GM23248 (cell line): ENCODE data around the gene LCP2. TPM values are rescaled to one million over a fixed set of nuclear protein-coding genes. Genes with fewer than 3 reads are reported as not detected.

Experiments used
- DNase-seq: peaks from one replicate; pipeline ENCODE4 v3.0.0-alpha.2; 2015
- H2AFZ ChIP-seq: fragments of 200-600 bp; sonication (generic); 2 replicates; pipeline ENCODE4 v1.6.1; 2016; ENCODE audit warnings: antibody characterized with exemption
- H3F3A ChIP-seq: fragments of 200-600 bp; sonication (generic); 2 replicates; pipeline ENCODE4 v1.6.1; 2016; ENCODE audit warnings: mild to moderate bottlenecking, antibody characterized with exemption, mixed run types; ENCODE audit not compliant: insufficient read depth
- H3K27ac ChIP-seq: fragments of 200-600 bp; sonication (generic); 2 replicates; pipeline ENCODE4 v1.5.1; 2016; ENCODE audit warnings: mild to moderate bottlenecking
- H3K27me3 ChIP-seq: fragments of 200-600 bp; sonication (generic); replicated peaks from 2 replicates; pipeline ENCODE4 v1.6.1; 2016; ENCODE audit warnings: mild to moderate bottlenecking; ENCODE audit not compliant: insufficient read depth
- H3K36me3 ChIP-seq: fragments of 200-600 bp; sonication (generic); 2 replicates; pipeline ENCODE4 v1.6.1; 2016; ENCODE audit warnings: low read depth, mild to moderate bottlenecking
- H3K4me1 ChIP-seq: fragments of 200-600 bp; sonication (generic); 2 replicates; pipeline ENCODE4 v1.6.1; 2016; ENCODE audit warnings: mild to moderate bottlenecking; ENCODE audit not compliant: insufficient read depth
- H3K4me2 ChIP-seq: fragments of 200-600 bp; sonication (generic); one replicate; pipeline ENCODE4 v1.6.1; 2016; ENCODE audit warnings: mild to moderate bottlenecking; ENCODE audit not compliant: unreplicated experiment
- H3K4me3 ChIP-seq: fragments of 200-600 bp; sonication (generic); 2 replicates; pipeline ENCODE4 v1.5.1; 2016; ENCODE audit warnings: mild to moderate bottlenecking
- H3K79me2 ChIP-seq: fragments of 200-600 bp; sonication (generic); 2 replicates; pipeline ENCODE4 v1.6.1; 2016; ENCODE audit warnings: mild to moderate bottlenecking; ENCODE audit not compliant: insufficient read depth
- H3K9ac ChIP-seq: fragments of 200-600 bp; sonication (generic); 2 replicates; pipeline ENCODE4 v1.6.1; 2016; ENCODE audit warnings: mild to moderate bottlenecking
- H3K9me2 ChIP-seq: fragments of 200-600 bp; sonication (generic); 2 replicates; pipeline ENCODE4 v1.6.1; 2016; ENCODE audit warnings: mixed run types, mild to moderate bottlenecking, moderate library complexity; ENCODE audit not compliant: insufficient read depth
- H3K9me3 ChIP-seq: fragments of 200-600 bp; sonication (generic); one replicate; pipeline ENCODE4 v1.6.1; 2017; ENCODE audit warnings: low read depth
- H4K20me1 ChIP-seq: fragments of 200-600 bp; sonication (generic); 2 replicates; pipeline ENCODE4 v1.6.0; 2016; ENCODE audit not compliant: insufficient read depth
- EZH2 ChIP-seq: fragments of 200-600 bp; sonication (generic); IDR thresholded peaks from 2 replicates; pipeline ENCODE4 v1.6.1; 2018; ENCODE audit warnings: antibody characterized with exemption, mild to moderate bottlenecking; ENCODE audit not compliant: insufficient read depth, poor library complexity, severe bottlenecking
- EZH2phosphoT487 ChIP-seq: fragments of 200-600 bp; sonication (generic); IDR thresholded peaks from 2 replicates; pipeline ENCODE4 v1.6.1; 2018; ENCODE audit warnings: antibody characterized with exemption, moderate library complexity, mild to moderate bottlenecking, low read depth; ENCODE audit not compliant: insufficient read depth
- WGBS, 2 experiments: methylation state at CpG; one replicate each; pipeline ENCODE4 v1.1.6; 2015 to 2017; ENCODE audit warnings: low lambda C conversion rate in 2 of 2, low coverage in 1 of 2; ENCODE audit errors: missing lambda C conversion rate in 2 of 2; 5-methylcytosine and 5-hydroxymethylcytosine counted together
- in situ Hi-C: fragments of 300-500 bp; cut with MboI; formaldehyde crosslinking; loops from 2 replicates; pipeline ENCODE4 v1.15.0; 2020
- polyA plus RNA-seq: library from polyadenylated mRNA; unstranded; fragments of >200 nt; fragmentation: Nextera tagmentation; extraction: Ambion mirVana; gene quantifications from 2 replicates; pipeline ENCODE4 v1.2.1, GENCODE V29; 2016
- total RNA-seq: library from RNA; depleted of rRNA; stranded (reverse); fragments of >200 nt; shearing (Covaris generic); gene quantifications from 2 replicates; pipeline ENCODE4 v1.2.3, GENCODE V29; 2014

The LCP2 gene
- total and polyA plus RNA-seq, 2 experiments from 2014 or later = not detected

- no peaks in the 10 kb centered on the region for H3F3A ChIP-seq
- H3K27ac ChIP-seq = no peak overlapping the region
- WGBS, 2 experiments = 61 to 63% methylated on average over 4 of the region's 4 CpGs
- H3K9me3 ChIP-seq = no peaks in the 10 kb centered on the region
- H3K27me3 ChIP-seq = peaks cover 70% of the 10 kb centered on the region
- no peaks in the 10 kb centered on the region for H3K36me3 ChIP-seq
- in situ Hi-C loops = no loop called here
- H3K9me2 ChIP-seq = no peaks in the 10 kb centered on the region
- H3K79me2 ChIP-seq = no peaks in the 10 kb centered on the region
- no peak for DNase-seq
- no peak overlapping the region for H3K4me3 ChIP-seq
- H3K9ac ChIP-seq = no peak overlapping the region
- no peaks in the 10 kb centered on the region for H3K4me1 ChIP-seq
- TF ChIP-seq EZH2 = no peak
- no peak for TF ChIP-seq EZH2phosphoT487
- no peak overlapping the region for H2AFZ ChIP-seq
- H3K4me2 ChIP-seq = no peak overlapping the region
- H4K20me1 ChIP-seq = no peaks in the 10 kb centered on the region
Observed at GRCh38 chr5:170257370-170257769, 40.2 kb downstream of the LCP2 start.

- no peak overlapping the region for H3K4me3 ChIP-seq
- H3K36me3 ChIP-seq = no peaks in the 10 kb centered on the region
- no peaks in the 10 kb centered on the region for H3K9me3 ChIP-seq
- 43 to 45% methylated on average over 1 of the region's 1 CpG for WGBS, 2 experiments
- H4K20me1 ChIP-seq = no peaks in the 10 kb centered on the region
- no peaks in the 10 kb centered on the region for H3F3A ChIP-seq
- in situ Hi-C loops = no loop called here
- H3K4me1 ChIP-seq = no peaks in the 10 kb centered on the region
- no peak overlapping the region for H2AFZ ChIP-seq
- H3K79me2 ChIP-seq = no peaks in the 10 kb centered on the region
- H3K9me2 ChIP-seq = no peaks in the 10 kb centered on the region
- H3K27ac ChIP-seq = no peak overlapping the region
- no peak overlapping the region for H3K9ac ChIP-seq
- no peak for DNase-seq
- peaks cover 70% of the 10 kb centered on the region for H3K27me3 ChIP-seq
- no peak overlapping the region for H3K4me2 ChIP-seq
- TF ChIP-seq EZH2 = no peak
- TF ChIP-seq EZH2phosphoT487 = no peak
Observed at GRCh38 chr5:170256571-170256970, 41.0 kb downstream of the LCP2 start.

GRCh38 chr5:170254056-170254455, 43.5 kb downstream of the LCP2 start:
- no peak overlapping the region for H3K4me2 ChIP-seq
- peaks cover 89% of the 10 kb centered on the region for H3K27me3 ChIP-seq
- 61% methylated on average over 8 of the region's 8 CpGs for WGBS, 2 experiments
- TF ChIP-seq EZH2phosphoT487 (no peak), EZH2 (no peak)
- no peaks in the 10 kb centered on the region for H3K9me3 ChIP-seq
- no peaks in the 10 kb centered on the region for H4K20me1 ChIP-seq
- DNase-seq = no peak
- no peak overlapping the region for H2AFZ ChIP-seq
- H3K4me1 ChIP-seq = no peaks in the 10 kb centered on the region
- H3K79me2 ChIP-seq = no peaks in the 10 kb centered on the region
- no peak overlapping the region for H3K4me3 ChIP-seq
- no peaks in the 10 kb centered on the region for H3K9me2 ChIP-seq
- no peak overlapping the region for H3K27ac ChIP-seq
- no peak overlapping the region for H3K9ac ChIP-seq
- H3K36me3 ChIP-seq = no peaks in the 10 kb centered on the region
- in situ Hi-C loops = no loop called here
- H3F3A ChIP-seq = no peaks in the 10 kb centered on the region

GRCh38 chr5:170252720-170253350, 44.7 kb downstream of the LCP2 start:
- 15 to 17% methylated on average over 9 of the region's 9 CpGs for WGBS, 2 experiments
- H3K9ac ChIP-seq = no peak overlapping the region
- no peaks in the 10 kb centered on the region for H3K36me3 ChIP-seq
- H3K27me3 ChIP-seq = peaks cover 93% of the 10 kb centered on the region
- H3K4me1 ChIP-seq = no peaks in the 10 kb centered on the region
- no peaks in the 10 kb centered on the region for H3K79me2 ChIP-seq
- no peak for DNase-seq
- H3K4me2 ChIP-seq = no peak overlapping the region
- H3K4me3 ChIP-seq = no peak overlapping the region
- H3F3A ChIP-seq = no peaks in the 10 kb centered on the region
- TF ChIP-seq EZH2 = no peak
- no peak for TF ChIP-seq EZH2phosphoT487
- in situ Hi-C loops = no loop called here
- H3K9me3 ChIP-seq = no peaks in the 10 kb centered on the region
- H3K9me2 ChIP-seq = no peaks in the 10 kb centered on the region
- no peak overlapping the region for H3K27ac ChIP-seq
- no peaks in the 10 kb centered on the region for H4K20me1 ChIP-seq
- no peak overlapping the region for H2AFZ ChIP-seq

GRCh38 chr5:170252109-170252508, 45.5 kb downstream of the LCP2 start:
- Histone ChIP-seq H3K9me3 (no peaks in the 10 kb centered on the region), H2AFZ (no peak overlapping the region), H3K9ac (no peak overlapping the region), H3K4me2 (no peak overlapping the region), H3K79me2 (no peaks in the 10 kb centered on the region), H4K20me1 (no peaks in the 10 kb centered on the region), H3K36me3 (no peaks in the 10 kb centered on the region), H3K27ac (no peak overlapping the region), H3F3A (no peaks in the 10 kb centered on the region), H3K9me2 (no peaks in the 10 kb centered on the region), H3K4me1 (no peaks in the 10 kb centered on the region), H3K4me3 (no peak overlapping the region), H3K27me3 (peaks cover 93% of the 10 kb centered on the region)
- in situ Hi-C loops = no loop called here
- WGBS, 2 experiments = 19 to 26% methylated on average over 3 of the region's 3 CpGs
- TF ChIP-seq EZH2 (no peak), EZH2phosphoT487 (no peak)
- no peak for DNase-seq
